Activated T-cell treated with anti-CD3 and anti-CD28 coated beads, Interleukin-2, amount 50 U/mL, for 4 hours (primary cell): ENCODE measurements around the gene AMIGO1. TPM values are rescaled to one million over a fixed set of nuclear protein-coding genes. Genes with fewer than 3 reads are reported as not detected.
"Not testable (repeated sequence)": the region's sequence is repeated elsewhere in the genome, so short reads cannot be mapped to it uniquely, and the experiment has no call there.

Source experiments
- ATAC-seq, 2 donors: fragments of 200-7000 bp; cut with Tn5 transposase; one replicate each; pipeline ENCODE4 v1.10.0; 2021
- DNase-seq: peaks from one replicate; pipeline ENCODE4 v3.0.0-alpha.2; 2020
- H3K27me3 Mint-ChIP-seq: one replicate; pipeline ENCODE4 v1.8.0; 2021; ENCODE audit warnings: low read depth, mixed read lengths
- H3K36me3 Mint-ChIP-seq: one replicate; pipeline ENCODE4 v1.8.0; 2022; ENCODE audit warnings: mixed read lengths; ENCODE audit not compliant: insufficient read depth
- H3K4me1 Mint-ChIP-seq: one replicate; pipeline ENCODE4 v1.8.0; 2021; ENCODE audit warnings: low read depth, mixed read lengths
- H3K4me3 Mint-ChIP-seq: one replicate; pipeline ENCODE4 v1.8.0; 2021; ENCODE audit warnings: mild to moderate bottlenecking, moderate library complexity, mixed read lengths
- H3K9me3 Mint-ChIP-seq: one replicate; pipeline ENCODE4 v1.8.0; 2021; ENCODE audit warnings: mixed read lengths
- total RNA-seq, 3 donors: library from RNA; stranded (reverse); gene quantifications; one replicate each; pipeline ENCODE4 v1.2.1, GENCODE V29; 2021

Gene AMIGO1
- total RNA-seq, 3 donors from 2014 or later = 2.9 to 4.5 (median 4.0) TPM

DNA sequence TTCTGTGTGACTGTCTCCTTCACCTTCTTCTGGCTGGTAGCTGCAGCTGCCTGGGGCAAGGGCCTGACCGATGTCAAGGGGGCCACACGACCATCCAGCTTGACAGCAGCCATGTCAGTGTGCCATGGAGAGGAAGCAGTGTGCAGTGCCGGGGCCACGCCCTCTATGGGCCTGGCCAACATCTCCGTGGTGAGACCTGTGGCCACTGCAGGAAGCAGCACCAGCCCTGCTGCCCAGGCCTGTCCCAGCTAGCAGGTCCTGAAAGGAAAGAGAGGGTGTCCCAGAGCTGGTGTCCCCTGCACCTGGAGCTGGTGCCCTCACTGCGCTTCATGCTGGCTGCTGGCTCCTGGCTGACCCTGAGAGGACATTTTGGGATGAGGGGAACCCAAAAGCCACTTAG is 31.7 kb downstream of the AMIGO1 start:
- H3K27me3 Mint-ChIP-seq = peaks cover 26% of the 10 kb centered on the region
- H3K36me3 Mint-ChIP-seq = no peaks in the 10 kb centered on the region
- no peak overlapping the region for H3K4me3 Mint-ChIP-seq
- DNase-seq (no peak), ATAC-seq (no peak)
- H3K4me1 Mint-ChIP-seq = peaks cover 9% of the 10 kb centered on the region
- H3K9me3 Mint-ChIP-seq = no peaks in the 10 kb centered on the region

DNA sequence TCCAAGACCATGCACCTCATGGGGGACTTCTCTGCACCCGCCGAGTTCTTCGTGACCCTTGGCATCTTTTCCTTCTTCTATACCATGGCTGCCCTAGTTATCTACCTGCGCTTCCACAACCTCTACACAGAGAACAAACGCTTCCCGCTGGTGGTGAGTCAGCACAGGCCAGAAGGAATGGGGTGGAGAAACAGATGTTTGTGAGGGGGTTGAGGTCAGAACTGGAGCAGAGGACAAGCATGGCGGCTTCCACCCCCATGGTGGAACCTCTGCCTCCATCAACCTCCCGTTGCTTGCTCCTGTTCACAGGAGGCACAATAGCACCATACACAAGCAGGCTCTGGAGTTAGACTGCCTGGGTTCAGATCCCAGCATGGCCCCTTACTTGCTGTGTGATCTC is 32.7 kb downstream of the AMIGO1 start:
- no peaks in the 10 kb centered on the region for H3K36me3 Mint-ChIP-seq
- no peak overlapping the region for H3K4me3 Mint-ChIP-seq
- H3K4me1 Mint-ChIP-seq = no peaks in the 10 kb centered on the region
- ATAC-seq (no peak), DNase-seq (no peak)
- H3K27me3 Mint-ChIP-seq = peaks cover 29% of the 10 kb centered on the region
- H3K9me3 Mint-ChIP-seq = no peaks in the 10 kb centered on the region

DNA sequence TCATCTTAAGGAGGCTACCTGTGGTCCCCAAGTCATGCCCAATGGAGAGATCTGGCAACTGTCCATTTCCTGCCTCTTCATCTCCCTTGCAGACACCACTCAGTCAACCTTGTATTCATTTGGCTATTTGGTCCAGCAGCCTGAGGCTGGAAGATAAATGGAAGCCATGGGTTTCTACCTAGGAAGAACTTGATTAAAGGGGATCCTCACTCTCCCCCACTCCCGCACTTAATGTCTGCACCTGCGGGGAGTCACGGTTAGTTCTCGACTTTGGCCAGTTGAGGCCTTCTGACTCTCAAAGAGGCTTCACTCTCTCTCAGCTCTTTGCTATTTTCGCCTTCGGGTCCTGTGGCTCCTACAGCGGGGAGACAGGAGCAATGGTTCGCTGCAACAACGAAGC is 34.3 kb downstream of the AMIGO1 start:
- DNase-seq (no peak), ATAC-seq (no peak)
- Mint-ChIP-seq H3K36me3 (no peaks in the 10 kb centered on the region), H3K4me1 (no peaks in the 10 kb centered on the region), H3K4me3 (no peak overlapping the region), H3K9me3 (no peaks in the 10 kb centered on the region), H3K27me3 (peaks cover 40% of the 10 kb centered on the region)

DNA sequence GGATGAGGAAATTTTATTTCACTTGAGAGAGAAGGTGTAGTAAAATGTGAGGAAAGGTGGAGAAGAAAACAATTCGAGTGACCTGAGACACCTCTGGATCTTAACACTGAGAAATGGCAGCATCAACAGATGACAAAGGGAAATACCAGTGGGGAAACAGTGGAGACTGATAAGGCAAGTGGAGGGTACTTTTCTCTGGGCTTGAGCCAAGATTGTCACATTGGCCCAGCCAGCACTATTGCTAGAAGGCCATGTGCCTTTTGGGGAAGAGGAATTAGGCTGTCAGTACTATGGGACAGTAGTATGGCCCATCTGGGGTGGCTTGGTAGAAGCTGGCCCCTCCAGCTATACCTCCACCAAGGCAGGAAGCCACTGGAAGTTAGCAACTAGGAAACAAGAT is 34.8 kb downstream of the AMIGO1 start:
- ATAC-seq (no peak), DNase-seq (no peak)
- no peaks in the 10 kb centered on the region for H3K9me3 Mint-ChIP-seq
- no peaks in the 10 kb centered on the region for H3K36me3 Mint-ChIP-seq
- H3K4me3 Mint-ChIP-seq = no peak overlapping the region
- no peaks in the 10 kb centered on the region for H3K4me1 Mint-ChIP-seq
- H3K27me3 Mint-ChIP-seq = peaks cover 41% of the 10 kb centered on the region

DNA sequence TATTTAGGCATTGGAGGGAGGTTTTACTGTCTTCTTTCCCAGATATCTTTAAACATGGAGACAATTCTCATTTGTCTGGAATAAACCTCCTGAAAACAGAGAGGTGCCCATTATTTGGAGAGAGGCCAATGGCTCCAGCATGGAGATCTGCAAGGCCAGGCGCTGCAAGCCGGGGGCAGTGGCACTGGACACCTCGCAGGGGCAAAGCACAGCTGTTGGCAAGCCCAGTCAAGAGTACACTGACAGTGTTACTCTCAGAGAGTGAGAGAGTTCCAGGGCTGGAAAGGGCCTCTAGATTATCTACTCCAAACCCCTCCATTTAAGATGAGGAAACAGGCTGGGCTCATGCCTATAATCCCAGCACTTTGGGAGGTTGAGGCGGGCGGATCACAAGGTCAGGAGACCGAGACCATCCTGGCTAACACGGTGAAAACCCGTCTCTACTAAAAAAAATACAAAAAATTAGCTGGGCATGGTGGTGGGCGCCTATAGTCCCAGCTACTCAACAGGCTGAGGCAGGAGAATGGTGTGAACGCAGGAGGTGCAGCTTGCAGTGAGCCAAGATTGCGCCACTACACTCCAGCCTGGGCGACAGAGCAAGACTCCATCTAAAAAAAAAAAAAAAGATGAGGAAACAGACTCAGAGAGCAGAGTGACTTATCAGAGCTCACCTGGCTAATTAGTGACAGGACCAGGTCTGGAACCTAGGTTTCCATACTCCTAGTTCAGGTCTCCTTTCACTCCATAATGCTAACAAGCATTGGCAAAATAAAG is 36.1 kb downstream of the AMIGO1 start:
- H3K4me1 Mint-ChIP-seq, DNase-seq, H3K36me3 Mint-ChIP-seq, H3K9me3 Mint-ChIP-seq, ATAC-seq, H3K4me3 Mint-ChIP-seq: not testable (repeated sequence)
- H3K27me3 Mint-ChIP-seq = peaks cover 46% of the 10 kb centered on the region

DNA sequence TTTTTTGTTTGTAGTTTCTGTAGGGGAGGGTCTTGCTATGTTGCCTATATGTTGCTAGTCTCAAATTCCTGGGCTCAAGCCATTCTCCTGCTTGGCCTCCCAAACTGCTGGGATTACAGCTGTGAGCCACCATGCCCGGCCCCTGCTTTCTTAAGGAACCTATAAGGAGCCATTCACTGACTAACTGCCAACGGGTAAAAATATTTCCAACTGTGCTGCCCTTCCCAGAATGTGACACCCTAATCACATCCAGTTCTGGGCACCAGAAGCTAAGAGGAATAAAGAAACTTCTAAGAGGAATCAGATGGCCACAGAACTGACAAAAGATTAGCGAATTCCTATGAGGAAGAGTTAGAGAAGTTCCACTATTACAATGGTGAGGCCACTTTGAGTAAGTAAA is 36.7 kb downstream of the AMIGO1 start:
- no peak for DNase-seq
- no peaks in the 10 kb centered on the region for H3K9me3 Mint-ChIP-seq
- no peak for ATAC-seq
- peaks cover 52% of the 10 kb centered on the region for H3K27me3 Mint-ChIP-seq
- no peaks in the 10 kb centered on the region for H3K36me3 Mint-ChIP-seq
- no peaks in the 10 kb centered on the region for H3K4me1 Mint-ChIP-seq
- H3K4me3 Mint-ChIP-seq = no peak overlapping the region

DNA sequence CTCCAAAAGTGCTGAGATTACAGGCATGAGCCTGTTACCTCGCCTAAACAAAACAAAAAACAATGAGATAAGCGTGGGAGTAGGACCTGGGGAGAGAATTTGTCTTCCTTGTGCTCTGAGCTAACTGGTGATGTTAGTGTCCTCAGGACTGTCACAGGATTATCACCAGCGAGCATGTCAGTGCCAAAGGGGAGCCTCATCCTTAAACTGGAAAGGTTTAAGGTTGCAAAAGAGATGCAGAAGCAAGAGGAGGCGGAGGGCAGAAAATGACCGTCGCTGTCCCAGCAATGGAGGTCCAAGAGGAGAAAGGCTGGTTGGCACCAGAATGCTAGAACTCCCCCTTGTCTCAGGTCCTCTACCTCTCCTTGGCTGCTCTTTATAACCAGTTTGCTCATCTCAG is 39.3 kb downstream of the AMIGO1 start:
- H3K27me3 Mint-ChIP-seq = peaks cover 60% of the 10 kb centered on the region
- H3K4me1 Mint-ChIP-seq = peaks cover 6% of the 10 kb centered on the region
- no peak overlapping the region for H3K4me3 Mint-ChIP-seq
- no peaks in the 10 kb centered on the region for H3K36me3 Mint-ChIP-seq
- ATAC-seq (no peak), DNase-seq (no peak)
- H3K9me3 Mint-ChIP-seq = no peaks in the 10 kb centered on the region

DNA sequence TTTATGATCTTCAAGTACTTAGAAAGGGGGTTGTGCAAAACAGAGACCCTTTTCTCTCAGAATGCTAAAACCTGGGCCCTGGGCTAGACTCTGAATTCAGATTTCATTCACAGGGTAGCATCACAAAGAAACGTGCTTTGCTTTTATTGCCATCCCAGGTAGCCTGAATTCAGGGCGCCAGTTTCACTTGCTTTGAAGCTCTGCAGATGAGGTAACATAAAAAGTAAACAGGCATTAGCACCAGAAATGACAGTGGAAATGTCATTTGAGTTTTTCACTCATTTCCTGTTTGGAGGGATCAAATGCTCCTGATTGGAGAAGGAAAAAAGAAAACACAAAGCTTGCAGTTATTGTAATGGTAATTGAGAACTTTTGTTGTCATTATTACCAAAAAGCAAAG is 40.6 kb downstream of the AMIGO1 start:
- Mint-ChIP-seq H3K4me3 (no peak overlapping the region), H3K36me3 (no peaks in the 10 kb centered on the region), H3K4me1 (peaks cover 6% of the 10 kb centered on the region), H3K27me3 (peaks cover 64% of the 10 kb centered on the region), H3K9me3 (no peaks in the 10 kb centered on the region)
- ATAC-seq = no peak
- no peak for DNase-seq

DNA sequence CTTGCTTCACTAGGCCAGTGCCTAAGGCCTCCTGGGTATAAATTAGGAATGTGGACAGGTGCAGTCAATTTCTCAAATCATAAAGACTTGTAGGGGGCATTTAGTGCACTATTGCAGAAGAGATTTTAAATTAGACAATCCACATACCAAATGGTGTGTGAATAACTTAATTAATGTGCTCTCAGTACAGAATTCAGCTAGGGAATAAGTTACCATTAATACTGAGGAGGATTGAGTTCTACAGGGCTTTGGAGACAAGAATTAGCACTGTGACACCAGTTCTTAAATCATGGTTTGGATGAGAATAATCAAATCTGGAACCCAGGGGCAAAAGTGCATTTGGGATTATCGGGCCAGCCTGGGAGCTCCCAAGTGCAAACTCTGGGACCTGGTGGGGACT is 41.5 kb downstream of the AMIGO1 start:
- Mint-ChIP-seq H3K27me3 (peaks cover 62% of the 10 kb centered on the region), H3K9me3 (no peaks in the 10 kb centered on the region), H3K4me3 (no peak overlapping the region), H3K4me1 (peaks cover 6% of the 10 kb centered on the region), H3K36me3 (no peaks in the 10 kb centered on the region)
- no peak for DNase-seq
- no peak for ATAC-seq

DNA sequence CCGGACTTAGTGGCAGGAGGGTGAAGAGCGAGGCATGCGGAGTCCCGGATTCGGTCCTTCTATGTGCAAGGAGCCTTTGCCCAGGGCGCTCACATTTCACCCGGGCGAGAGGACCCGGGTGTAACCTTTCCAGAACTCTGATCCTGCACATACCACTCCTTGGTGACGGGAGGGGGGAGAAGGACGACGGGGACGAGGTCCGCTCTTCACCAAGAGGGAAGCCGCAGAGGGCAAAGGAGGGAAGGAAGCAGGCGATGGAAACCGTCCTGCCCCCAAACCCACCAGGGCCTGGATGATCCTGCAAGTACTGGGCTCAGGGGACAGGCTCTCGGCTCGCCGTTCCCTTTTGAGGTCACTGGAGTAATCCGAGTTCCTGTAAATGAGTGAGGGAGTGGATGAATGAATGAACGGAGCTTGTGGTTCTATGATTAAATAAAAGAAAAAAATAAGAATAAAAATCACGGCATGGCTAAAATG is 42.2 kb downstream of the AMIGO1 start:
- DNase-seq (no peak), ATAC-seq (peak in 1 of 2 donors; percentile 9)
- Mint-ChIP-seq H3K4me3 (peak overlapping the region; percentile 19), H3K36me3 (no peaks in the 10 kb centered on the region), H3K9me3 (no peaks in the 10 kb centered on the region), H3K27me3 (peaks cover 64% of the 10 kb centered on the region), H3K4me1 (peaks cover 6% of the 10 kb centered on the region)

DNA sequence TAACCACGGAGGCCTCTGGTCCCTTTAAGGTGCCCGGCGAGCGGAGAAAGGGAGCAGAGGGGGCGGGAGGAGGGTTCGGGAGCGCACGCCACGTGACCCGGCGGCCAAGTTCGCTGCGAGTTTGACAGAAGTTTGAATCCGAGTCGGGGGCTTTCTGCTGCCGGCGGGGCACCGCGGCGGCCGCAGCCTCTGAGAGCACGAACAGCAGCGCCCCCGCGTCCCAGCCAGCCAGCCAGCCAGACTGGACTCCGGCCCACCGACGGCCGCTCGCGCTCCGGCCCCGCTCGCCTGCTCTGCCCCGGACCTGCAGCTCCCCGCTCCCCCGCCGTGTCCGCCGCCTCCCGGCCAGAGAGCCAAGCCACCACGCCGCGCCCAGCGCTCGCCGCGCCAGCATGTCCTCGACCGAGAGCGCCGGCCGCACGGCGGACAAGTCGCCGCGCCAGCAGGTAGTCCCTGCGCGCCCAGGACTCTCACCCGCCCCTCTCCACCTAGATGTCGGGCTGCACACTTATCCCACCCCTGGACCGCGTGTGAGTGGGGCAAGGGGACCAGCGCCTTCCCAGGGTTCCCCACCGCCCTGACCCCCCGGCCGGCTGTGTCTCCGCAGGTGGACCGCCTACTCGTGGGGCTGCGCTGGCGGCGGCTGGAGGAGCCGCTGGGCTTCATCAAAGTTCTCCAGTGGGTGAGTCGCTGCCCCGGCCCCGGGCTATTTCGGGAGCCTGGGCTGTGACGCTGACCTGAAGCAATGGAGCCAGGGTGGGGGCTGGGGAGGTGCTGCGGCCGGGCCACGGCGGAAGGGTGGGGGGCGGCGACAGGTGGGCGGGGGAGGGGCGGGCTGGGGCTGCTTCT is 42.9 kb downstream of the AMIGO1 start, which contains the start of gene SYPL2:
Gene SYPL2 (plus strand): TSS at position 95 of the 849 bp plus-strand sequence. CDS start 298 bp downstream, at position 393.
- peak within 1 kb of the TSS; percentile 64 for H3K4me3 Mint-ChIP-seq
- DNase-seq (no peak), ATAC-seq (peak; percentile 68 to 75)
- H3K27me3 Mint-ChIP-seq = peaks cover 69% of the 10 kb centered on the region
- H3K4me1 Mint-ChIP-seq = peaks cover 6% of the 10 kb centered on the region
- no peaks in the 10 kb centered on the region for H3K36me3 Mint-ChIP-seq
- no peaks in the 10 kb centered on the region for H3K9me3 Mint-ChIP-seq

DNA sequence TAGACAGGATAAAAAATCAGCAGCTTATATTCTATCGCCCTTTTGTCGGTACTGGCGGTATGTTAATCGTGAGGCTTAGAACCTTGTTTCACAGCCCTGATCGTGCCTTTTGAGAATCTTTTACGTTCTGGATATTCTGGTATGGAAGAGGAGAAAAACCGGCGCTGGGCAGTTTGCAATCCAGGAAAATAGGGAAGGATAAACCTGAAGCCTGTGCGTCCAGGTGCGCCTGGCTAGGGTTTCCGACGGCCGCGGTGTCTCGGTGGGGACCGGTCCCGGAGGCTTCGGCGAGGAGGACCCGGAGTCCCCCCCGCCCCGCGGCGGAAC is 43.4 kb downstream of the AMIGO1 start:
- H3K4me1 Mint-ChIP-seq = peaks cover 6% of the 10 kb centered on the region
- ATAC-seq = no peak
- H3K4me3 Mint-ChIP-seq = peak overlapping the region; percentile 64

DNA sequence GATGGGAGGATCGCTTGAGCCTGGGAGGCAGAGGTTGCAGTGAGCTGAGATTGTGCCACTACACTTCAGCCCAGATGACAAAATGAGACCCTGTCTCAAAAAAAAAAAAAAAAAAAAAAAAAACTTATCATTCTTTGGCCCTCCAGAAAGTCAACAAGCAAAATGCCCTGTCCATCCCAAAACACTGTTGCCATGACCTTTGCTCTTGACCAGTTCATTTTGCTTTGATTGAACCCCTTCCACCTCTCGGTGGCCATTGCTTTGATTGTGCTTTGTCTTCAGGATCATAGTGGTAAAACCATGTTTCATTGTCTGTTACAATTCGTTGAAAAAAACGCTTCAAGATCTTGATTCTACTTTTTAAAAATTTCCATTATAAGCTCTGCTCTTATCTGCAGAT is 51.7 kb downstream of the AMIGO1 start:
- no peak overlapping the region for H3K4me3 Mint-ChIP-seq
- H3K27me3 Mint-ChIP-seq = peaks cover 38% of the 10 kb centered on the region
- H3K36me3 Mint-ChIP-seq = peaks cover 2% of the 10 kb centered on the region
- peaks cover 19% of the 10 kb centered on the region for H3K9me3 Mint-ChIP-seq
- ATAC-seq = no peak
- no peak for DNase-seq
- H3K4me1 Mint-ChIP-seq = no peaks in the 10 kb centered on the region

More for the DNA sequence above, 43.4 kb downstream of the AMIGO1 start:
- Mint-ChIP-seq H3K27me3 (peaks cover 71% of the 10 kb centered on the region), H3K36me3 (no peaks in the 10 kb centered on the region), H3K9me3 (no peaks in the 10 kb centered on the region)
- DNase-seq = no peak

DNA sequence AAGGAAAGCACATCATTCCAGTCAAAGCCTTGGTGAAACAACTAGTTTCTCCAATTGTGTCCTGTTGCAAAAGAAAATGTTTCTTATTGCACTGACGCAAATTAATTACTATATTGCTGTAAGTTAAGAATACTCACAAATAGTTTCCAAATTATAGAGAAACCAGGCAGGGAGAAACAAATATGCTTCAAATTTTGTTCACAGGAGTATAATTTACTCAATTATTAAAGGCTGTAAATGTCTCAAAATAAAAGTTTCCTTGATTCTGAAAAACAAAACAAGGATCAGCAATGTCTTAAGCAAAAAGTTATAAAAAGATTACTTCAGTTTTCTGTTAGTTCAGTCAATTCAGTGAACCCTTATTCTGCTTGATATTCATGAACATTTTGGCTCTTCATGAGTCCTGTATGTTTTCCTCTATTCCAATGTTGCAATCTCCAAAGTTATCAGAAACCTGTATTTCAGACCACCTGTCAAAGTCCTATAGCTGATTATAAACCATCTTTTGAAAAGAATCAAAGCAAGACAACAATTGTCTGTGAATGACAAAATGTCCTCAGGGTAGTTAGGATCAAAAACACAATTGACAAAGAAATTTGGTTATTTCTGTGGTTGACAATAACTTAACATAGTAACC is 54.9 kb downstream of the AMIGO1 start:
- ATAC-seq (no peak), DNase-seq (no peak)
- no peaks in the 10 kb centered on the region for H3K4me1 Mint-ChIP-seq
- peaks cover 19% of the 10 kb centered on the region for H3K9me3 Mint-ChIP-seq
- H3K4me3 Mint-ChIP-seq = no peak overlapping the region
- H3K36me3 Mint-ChIP-seq = peaks cover 2% of the 10 kb centered on the region
- peaks cover 33% of the 10 kb centered on the region for H3K27me3 Mint-ChIP-seq
